HG03442 (cell line): ENCODE data around the gene CFAP251.
"Not testable (repeated sequence)": the region's sequence is repeated elsewhere in the genome, so short reads cannot be mapped to it uniquely, and the experiment has no call there.

Experiments used
- ATAC-seq: cut with Tn5 transposase; IDR thresholded peaks from one replicate; pipeline ENCODE4 v1.9.1; 2021; ENCODE audit warnings: mild to moderate bottlenecking, moderate library complexity; ENCODE audit not compliant: unreplicated experiment

Gene CFAP251

GRCh38 chr12:121917950-121918678 is at the start of gene CFAP251:
Gene CFAP251, plus strand, starts transcription at chr12:121918592. Its CDS starts 2,714 bp downstream, at chr12:121921306.
- ATAC-seq = peak; percentile 93

- not testable (repeated sequence) for ATAC-seq
These were observed 49.2 kb upstream of the CFAP251 start for GRCh38 chr12:121869229-121869628.

GRCh38 chr12:121871467-121871866 is 46.9 kb upstream of the CFAP251 start:
- ATAC-seq = no peak

GRCh38 chr12:121872546-121873215 is 45.7 kb upstream of the CFAP251 start:
- ATAC-seq = no peak

- ATAC-seq = no peak
These were observed 45.2 kb upstream of the CFAP251 start for GRCh38 chr12:121873216-121873569.

GRCh38 chr12:121874071-121874470 is 44.3 kb upstream of the CFAP251 start:
- ATAC-seq = no peak

- no peak for ATAC-seq
These were observed 42.8 kb upstream of the CFAP251 start for GRCh38 chr12:121875582-121875981.

GRCh38 chr12:121876080-121876447 is 42.3 kb upstream of the CFAP251 start:
- ATAC-seq = not testable (repeated sequence)

- ATAC-seq = no peak
These were observed 35.1 kb upstream of the CFAP251 start for GRCh38 chr12:121883315-121883660.

GRCh38 chr12:121885129-121885528 is 33.3 kb upstream of the CFAP251 start:
- not testable (repeated sequence) for ATAC-seq

- no peak for ATAC-seq
These were observed 30.3 kb upstream of the CFAP251 start for GRCh38 chr12:121888083-121888477.

GRCh38 chr12:121888478-121889273 is 29.7 kb upstream of the CFAP251 start, which contains the start of gene PSMD9:
Gene PSMD9, plus strand, starts transcription at chr12:121888790. Its CDS starts 67 bp downstream, at chr12:121888857.
- peak; percentile 90 for ATAC-seq

GRCh38 chr12:121889274-121889624 is 29.1 kb upstream of the CFAP251 start:
- ATAC-seq = no peak

GRCh38 chr12:121889661-121890060 is 28.7 kb upstream of the CFAP251 start:
- not testable (repeated sequence) for ATAC-seq

- no peak for ATAC-seq
These were observed 25.5 kb upstream of the CFAP251 start for GRCh38 chr12:121892673-121893561.

GRCh38 chr12:121893961-121894460 is 24.4 kb upstream of the CFAP251 start:
- no peak for ATAC-seq

- no peak for ATAC-seq
These were observed 23.8 kb upstream of the CFAP251 start for GRCh38 chr12:121894633-121895032.

- ATAC-seq = no peak
These were observed 20.1 kb upstream of the CFAP251 start for GRCh38 chr12:121898287-121898686.

GRCh38 chr12:121899590-121899989 is 18.8 kb upstream of the CFAP251 start:
- ATAC-seq = no peak

- ATAC-seq = no peak
These were observed 15.2 kb upstream of the CFAP251 start for GRCh38 chr12:121903202-121903601.

- no peak for ATAC-seq
These were observed 12.6 kb upstream of the CFAP251 start for GRCh38 chr12:121905746-121906145.
